AG20443 (cell line): ENCODE results near the gene AUP1.

Experiments
- DNase-seq: peaks from one replicate; pipeline ENCODE4 v3.0.0; 2012; ENCODE audit warnings: low spot score, mixed read lengths

Gene AUP1

DNA sequence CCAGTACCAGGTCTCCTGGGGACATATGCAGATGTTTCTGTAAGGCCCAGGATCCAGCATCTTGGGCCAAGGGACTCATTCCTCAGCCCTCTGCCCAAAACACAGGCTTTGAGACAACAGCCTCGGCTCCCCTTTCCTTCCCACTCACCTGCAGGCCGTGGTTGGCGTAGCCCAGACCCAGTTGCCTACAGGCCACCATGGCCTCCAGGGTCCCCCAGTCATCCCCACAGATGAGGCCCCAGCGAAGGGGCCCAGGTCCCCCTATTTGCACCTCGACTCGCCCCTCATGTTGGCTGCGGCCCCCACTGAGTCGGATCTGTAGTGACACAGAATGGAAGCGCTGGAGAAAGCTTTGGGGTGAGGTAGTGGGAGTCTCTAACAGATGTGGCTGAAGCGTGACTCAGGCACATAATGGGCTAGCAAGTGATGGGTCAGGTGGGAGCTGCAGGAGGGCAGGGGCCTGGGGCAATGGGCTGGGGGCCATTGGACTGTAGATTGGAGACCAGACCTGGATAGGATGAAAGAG lies 6.0 kb upstream of the AUP1 start:
- no peak for DNase-seq

DNA sequence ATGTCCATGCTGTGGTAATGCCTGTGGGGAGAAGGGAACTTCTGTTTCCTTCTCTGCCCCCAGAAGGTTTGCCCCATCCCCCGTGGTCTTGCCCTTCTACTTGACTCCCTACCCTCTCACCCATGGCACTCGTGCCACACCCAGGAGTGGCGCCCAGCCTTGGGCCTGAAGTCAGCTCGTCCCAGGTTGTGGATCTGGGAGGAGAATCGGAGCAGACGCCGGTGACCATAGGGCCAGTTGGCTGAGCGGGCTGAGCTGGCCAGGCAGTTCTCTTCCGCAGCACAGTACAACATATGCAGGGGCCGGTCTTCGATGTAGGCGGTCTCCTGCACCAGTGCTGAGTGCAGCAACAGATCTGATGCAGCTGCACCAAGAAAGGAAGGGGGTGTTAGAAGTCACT lies 4.9 kb upstream of the AUP1 start:
- no peak for DNase-seq

DNA sequence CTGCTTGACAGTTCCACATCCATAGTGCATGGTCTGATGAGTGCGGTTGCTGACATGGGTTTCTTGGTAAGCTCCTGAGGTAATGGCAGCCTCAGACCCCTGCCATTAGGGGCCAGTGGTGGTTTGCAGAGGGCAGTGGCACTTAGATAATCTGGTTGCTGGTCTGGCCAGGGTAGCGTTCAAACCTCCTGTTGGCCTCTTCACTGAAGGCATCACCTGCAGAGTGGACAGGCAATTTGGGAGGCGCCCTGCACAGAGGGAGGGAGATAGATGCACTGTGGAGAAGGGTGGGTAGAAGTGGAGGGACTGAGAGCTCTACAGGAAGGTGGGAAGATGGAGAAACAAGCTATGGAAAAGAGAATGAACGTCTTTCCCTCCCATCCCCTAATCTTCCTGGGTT lies 4.0 kb upstream of the AUP1 start:
- no peak for DNase-seq

DNA sequence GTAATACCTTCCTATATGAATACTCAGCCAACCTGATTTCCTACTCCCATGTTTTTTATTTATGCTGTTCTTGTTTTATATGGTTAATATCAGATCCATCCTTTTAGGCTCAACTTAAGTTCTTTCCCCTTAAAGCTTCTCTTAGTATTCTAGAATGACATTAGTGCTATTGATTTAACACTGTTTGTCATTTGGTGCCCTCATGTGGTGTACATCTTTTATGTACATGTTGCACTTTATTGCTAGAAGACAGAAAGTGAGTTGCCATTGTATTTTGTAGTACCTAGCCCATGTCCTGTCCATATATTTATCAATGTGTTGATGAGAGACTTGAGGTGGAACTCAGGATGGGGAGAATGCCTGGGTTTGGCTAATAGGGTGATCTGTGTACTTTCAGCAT lies 2.7 kb upstream of the AUP1 start:
- peak; percentile 26 for DNase-seq

DNA sequence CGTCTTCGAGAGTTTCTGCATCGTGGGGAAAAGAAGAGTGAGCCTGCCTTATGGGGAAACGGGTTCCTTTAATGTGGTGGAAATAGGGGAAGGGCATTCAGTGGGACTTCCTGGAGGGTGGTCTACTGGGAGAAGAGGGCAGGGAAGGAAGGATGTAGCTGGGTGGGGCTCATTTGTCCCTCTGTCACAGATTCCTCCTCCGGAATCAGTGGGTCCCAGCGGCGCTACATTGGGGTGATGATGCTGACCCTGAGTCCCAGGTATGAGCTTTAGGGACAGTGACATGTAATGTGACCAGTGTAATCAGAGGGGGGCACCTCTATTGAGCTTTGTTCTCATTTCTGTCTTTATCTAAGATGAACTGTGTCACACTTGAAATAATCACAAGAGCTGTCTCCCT lies 2.2 kb upstream of the AUP1 start:
- no peak for DNase-seq

DNA sequence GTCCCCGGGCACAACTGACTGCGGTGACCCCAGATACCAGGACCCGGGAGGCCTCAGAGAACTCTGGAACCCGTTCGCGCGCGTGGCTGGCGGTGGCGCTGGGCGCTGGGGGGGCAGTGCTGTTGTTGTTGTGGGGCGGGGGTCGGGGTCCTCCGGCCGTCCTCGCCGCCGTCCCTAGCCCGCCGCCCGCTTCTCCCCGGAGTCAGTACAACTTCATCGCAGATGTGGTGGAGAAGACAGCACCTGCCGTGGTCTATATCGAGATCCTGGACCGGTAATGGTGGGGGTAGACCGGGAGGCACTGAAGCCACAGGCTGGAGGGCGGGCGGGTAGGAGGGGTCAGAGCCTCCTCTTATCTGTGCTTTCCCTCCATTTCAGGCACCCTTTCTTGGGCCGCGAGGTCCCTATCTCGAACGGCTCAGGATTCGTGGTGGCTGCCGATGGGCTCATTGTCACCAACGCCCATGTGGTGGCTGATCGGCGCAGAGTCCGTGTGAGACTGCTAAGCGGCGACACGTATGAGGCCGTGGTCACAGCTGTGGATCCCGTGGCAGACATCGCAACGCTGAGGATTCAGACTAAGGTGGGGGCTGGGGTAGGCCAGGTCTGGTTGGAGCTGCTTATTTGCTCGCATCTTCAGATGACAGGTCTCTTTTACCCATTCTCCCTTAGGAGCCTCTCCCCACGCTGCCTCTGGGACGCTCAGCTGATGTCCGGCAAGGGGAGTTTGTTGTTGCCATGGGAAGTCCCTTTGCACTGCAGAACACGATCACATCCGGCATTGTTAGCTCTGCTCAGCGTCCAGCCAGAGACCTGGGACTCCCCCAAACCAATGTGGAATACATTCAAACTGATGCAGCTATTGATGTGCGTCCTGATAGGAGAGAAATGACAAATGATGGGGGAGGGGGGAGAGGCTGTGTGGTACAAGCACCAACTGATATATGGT lies 1.0 kb upstream of the AUP1 start:
- DNase-seq, result peak; percentile 54

DNA sequence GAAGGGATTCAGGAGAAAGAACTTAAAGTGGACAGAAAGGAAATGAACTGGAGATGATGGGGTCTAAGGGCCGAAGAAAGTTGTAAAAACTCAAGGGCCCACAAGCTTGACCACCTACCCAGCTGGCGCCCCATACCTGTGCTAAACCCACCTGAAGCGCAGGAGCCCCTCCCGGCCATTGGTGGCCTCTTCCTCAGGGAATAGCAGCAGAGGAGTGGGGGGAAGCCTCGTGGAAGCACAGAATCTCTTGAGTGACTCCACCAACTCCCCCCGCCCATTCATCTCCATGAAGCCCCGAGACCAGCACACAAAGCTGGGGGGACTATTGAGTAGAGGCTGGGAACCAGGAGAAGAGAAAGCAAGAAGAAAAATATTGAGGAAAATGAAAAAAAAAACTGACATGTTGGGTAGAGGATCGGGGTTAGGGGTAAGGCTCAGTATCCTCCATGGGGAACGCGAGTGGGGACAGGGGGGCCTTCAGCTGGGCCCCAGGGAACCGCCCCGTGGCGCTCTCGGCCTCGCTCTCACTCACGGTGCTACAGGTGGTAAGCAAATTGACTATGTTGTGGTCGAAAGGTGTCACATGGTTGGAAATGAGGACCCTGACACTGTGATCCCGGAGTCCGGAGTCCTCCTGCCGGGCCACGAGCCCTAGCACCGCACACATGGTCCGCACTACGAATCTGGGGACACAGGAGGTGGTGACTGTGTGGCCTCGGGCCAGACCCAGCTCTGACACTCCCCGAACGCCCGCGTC lies 728 bp downstream of the AUP1 start:
- DNase-seq, result no peak

DNA sequence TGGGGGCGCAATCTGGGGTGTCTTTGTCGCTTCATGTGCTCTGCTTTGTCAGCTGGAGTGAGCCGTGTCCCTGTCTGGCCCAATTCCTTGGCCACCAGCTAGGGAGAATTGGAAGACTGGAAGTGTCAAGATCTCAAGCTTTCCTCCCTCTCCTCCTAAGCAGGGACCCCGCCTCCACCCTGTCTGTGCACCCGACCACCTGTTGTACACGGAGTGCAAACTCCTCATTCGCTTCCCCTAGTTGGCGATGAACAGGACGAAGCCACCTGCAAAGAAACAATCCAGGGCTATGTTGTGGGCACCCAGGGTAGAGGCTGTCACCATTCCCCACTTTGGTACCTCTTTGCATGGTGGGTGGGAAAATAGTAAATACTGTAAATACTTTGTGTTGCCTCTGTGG lies 1.8 kb downstream of the AUP1 start:
- no peak for DNase-seq

DNA sequence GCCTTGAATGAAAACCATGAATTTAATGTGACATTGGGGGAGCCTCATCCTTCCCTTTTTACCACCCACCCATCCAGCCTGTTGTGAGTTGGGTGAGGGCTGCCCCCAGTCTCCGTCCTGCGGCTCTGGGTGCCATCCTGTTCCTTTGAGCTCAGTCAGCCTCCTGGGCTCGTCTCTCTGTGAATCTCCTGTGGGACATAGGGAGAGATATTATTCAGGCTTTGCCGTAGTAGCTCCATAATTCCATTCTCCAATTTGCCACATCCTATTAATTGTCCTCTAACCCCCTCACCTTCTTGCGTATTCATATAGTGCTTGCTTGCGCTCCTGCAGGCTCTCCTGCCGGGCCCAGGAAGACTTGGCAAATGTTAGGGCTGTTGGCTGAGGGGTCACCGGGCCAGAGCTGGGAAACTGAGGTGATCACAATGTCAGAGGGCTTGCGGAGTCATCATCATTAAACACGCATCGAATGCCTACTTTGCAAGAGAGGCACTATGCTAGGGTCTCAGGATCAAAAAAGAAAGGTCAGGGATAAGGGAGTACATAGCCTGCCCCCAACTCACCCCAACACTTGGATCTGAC lies 2.8 kb downstream of the AUP1 start:
- no peak for DNase-seq

DNA sequence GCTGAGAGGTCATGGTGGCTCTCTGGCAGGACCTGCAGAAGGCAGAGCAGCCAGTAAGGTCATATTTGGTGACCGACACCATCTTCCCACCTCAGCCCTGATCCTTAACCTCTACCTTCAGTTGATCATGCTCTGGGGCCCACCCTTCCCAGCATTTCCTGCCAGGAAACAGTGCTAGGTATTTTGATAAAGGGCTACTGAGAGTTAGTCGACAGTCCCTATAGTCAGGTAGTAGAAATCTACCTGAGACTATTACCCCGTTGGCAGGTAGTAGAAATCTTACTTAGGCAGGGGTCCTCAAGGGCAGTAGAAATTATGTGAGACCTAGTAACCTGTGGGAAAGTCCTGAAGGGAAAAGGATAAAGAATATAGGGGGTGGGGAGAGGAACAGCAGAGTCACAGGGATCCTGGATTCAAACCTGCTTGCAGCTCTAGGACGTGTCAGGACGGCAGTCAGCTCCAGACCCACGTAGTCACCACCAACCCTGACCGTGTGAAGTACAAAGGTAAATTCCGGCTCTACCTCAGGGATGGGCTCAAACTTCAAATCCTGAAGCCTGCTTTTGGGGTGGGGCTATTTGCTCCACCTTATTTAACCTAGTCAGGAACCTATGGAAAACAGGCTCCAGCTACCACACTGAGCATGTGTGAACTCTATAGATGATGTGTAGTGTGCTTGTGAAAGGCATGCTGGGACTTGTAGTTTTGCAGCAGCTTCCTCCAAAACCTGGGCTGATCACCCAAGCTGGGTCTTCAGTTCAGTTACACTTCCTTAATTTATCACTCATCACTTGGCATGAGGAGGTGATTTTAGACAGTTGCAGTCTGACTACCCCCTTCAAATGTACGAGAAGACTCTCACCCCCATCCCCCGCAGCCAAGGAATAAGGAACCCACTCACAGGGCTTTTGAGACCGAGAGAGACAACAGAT lies 3.5 kb downstream of the AUP1 start, which contains the start of gene DQX1:
DQX1 (minus strand) TSS at position 515 of the 932 bp plus-strand sequence; CDS start at position 13, 502 bp downstream.
- DNase-seq, result no peak

DNA sequence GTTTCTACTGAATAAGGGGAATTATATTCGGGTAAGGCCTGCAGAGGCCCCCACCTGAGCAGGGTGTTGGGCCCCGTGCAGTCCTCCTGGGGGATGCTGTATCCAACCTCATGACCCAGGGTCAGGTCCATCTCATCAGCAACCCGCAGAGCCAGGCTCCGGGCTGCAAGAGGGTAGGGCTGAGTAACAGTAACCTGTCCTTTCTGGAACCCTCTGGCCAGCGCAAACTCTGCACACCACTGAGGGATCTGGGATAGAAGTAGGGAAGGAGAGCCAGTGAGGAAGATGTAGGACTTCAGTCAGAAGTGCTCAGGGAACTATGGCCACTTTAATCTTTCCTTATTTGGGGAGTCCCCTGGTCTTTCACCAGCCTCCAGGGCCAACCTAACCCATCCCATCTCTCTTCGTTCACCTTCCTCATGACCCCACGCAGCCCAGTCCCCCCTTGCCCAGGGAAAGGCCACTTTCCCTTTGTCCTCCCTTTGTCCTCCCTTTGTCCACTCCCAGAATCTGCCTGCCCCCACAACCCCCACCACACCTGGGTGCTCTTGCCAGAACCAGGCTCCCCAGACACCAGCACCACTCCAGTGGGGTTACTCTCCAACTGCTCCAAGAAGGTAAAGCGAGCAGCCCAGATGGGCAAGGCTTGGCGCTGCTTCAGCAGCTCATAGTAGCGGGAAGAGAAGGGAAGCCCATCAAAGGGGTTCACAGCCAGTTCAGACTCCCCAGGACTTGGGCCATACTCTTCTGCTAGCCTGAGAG lies 4.4 kb downstream of the AUP1 start:
- DNase-seq, result no peak

DNA sequence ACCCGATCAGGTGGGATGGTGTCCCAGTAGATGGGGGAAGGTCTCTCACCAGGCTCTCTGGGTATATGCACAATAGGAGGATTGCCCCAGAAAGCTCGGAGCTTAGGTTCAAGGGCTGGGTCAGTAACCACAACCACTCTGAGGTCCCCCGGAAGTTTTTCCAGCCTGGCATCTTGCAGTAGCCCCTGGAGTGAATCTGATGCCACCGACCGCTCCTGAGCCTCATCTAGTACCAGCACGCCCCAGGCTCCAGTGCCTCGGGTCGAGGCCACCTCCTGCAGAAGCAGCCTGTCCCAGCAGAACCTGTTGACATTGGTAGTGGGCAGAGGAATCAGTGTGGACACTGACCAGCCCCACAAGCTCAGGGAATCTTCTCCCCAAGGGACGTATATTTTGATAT lies 5.5 kb downstream of the AUP1 start:
- DNase-seq, result no peak

DNA sequence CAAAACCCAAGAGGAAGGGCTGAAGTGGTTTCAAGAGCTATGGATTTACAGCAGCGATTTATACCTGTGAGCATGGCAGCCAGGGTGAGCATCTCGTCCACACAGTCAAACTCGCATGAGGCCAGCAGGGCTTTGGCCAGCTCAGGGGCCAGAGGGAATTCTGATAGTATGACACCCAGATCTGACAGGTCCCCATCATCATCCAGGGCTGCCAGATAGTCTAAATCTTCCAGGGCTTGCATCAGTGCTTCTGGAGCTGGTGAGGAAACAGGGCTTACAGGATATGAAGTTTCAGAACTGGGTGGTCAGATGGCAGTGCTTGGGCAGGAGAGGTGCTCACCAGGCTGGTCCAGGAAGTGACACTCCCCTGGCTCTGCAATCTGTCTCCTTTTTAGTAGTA lies 7.0 kb downstream of the AUP1 start:
- no peak for DNase-seq

DNA sequence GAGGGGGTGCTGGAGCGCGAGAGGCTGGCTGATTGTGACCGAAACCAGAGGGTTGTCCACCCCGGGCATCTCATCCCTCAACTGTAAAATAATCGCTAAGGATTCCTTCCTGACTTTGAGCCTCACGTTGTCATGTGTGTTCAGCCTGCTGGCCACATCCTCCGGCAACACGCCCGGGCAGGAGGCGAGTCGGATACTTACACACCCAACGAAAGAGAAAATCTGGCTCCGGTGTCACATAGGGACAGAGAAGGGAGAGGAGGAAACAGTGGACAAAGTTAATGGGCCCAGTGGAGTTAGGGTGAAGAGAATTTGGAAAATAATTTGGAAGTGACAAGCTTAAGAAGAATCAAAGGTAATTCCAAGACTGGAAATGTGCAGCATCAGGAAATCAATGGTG lies 12.9 kb downstream of the AUP1 start:
- no peak for DNase-seq

DNA sequence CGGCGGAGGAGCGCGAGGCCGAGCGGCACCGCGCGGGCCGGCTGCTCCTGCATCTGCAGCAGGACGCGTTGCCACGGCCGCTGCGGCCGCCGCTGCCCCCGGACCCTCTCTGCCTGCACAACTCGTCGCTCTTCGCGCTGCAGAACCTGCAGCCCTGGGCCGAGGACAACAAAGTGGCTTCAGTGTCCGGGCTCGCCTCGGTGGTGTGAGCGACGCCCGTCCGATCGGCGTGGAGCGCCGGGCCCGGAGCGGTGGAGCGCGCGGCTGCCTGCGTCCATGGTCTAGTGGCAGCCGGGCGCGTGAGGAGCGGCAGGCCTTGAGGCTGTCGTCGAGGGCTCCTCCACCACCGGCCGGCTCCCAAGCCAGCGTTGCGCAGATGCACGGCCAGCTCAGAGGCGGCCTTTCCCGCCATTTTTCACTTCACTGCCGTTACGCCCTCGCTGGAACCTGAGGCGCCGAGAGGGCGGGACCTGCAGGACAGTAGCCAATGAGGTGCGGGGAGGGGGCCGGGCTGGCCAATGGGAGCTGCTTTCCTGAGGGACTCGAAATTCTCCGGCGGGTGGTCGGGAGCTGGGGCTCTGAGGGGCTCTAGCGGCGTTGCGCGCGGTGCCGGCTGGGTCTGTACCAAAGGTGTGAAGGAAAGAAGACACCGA lies 13.4 kb downstream of the AUP1 start:
- DNase-seq, result peak; percentile 92

DNA sequence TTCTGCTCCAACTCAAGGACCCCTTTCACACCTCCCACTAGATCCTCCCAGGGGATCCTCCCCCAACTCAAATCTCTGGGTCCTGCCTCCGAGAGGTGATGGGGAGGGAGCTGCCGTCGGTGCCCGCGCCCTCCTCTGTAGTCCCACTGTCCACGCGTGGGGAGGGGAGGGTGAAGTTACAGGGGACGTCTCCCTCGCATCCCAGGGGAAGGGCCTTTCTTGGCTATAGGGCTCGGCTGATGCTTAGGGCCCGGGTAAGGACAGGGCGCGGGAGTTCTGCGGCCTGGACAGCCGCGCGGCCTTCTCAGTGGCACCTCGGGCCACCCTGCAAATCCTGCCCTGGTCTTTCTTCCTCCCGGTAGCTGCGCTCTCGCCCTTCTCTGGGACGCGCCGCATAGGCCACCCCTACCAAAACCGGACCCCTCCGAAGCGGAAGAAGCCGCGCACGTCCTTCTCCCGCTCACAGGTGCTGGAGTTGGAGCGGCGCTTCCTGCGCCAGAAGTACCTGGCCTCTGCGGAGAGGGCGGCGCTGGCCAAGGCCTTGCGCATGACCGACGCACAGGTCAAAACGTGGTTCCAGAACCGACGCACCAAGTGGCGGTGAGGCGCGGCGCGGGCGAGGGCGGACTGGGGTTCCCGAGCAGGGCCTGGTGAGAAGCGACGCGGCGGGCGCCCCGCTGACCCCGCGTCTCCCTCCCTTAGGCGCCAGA lies 14.1 kb downstream of the AUP1 start:
- DNase-seq, result no peak

DNA sequence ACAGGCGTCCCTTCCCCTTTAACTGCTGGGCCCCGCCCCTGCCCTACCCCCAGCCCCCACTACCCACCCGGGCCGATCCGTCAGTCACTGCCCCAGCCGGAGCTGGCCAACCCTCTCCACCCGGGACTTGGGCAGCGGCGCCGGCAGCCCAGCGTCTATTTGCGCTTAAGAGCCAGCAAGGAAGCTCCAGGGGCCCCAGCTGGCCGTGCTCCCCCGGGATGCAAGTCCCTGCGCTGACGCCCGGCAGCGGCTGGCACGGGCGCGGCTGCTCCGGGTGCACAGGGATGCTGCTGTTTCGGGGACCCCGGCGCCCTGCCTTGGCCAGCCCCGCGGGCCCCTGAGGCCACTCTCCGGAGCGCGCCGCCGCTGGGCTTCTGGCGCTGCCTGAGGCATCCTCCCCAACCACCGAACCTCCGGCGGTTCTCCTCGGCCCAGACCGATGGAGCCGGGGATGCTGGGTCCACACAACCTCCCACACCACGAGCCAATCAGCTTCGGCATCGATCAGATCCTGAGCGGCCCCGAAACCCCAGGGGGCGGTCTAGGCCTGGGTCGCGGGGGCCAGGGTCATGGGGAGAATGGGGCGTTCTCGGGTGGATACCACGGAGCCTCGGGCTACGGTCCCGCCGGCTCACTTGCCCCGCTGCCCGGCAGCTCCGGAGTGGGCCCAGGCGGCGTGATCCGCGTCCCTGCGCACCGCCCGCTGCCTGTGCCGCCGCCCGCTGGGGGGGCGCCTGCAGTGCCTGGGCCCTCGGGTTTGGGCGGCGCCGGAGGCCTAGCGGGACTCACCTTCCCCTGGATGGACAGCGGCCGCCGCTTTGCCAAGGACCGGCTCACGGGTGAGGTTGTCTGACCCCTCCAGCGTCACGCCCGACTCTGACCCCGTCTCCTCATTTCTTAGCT lies 14.9 kb downstream of the AUP1 start, which contains the start of gene TLX2:
TLX2 (plus strand) TSS at position 83 of the 903 bp plus-strand sequence; CDS start at position 440, 357 bp downstream.
- DNase-seq, result peak; percentile 22
